Diencephalon (tissue), 1 donor: Measurements from ENCODE around the gene SYNRG. TPM values are rescaled to one million over a fixed set of nuclear protein-coding genes. Genes with fewer than 3 reads are reported as not detected.

Experiments
- small RNA-seq: library from RNA; depleted of rRNA; stranded (forward); fragments of <200 nt; gene quantifications from one replicate; pipeline ENCODE3, GENCODE V24; 2014
- total RNA-seq: library from RNA; depleted of rRNA; stranded (reverse); fragments of >200 nt; gene quantifications from one replicate; pipeline ENCODE4 v1.2.3, GENCODE V29; 2014

The SYNRG gene, protein sequence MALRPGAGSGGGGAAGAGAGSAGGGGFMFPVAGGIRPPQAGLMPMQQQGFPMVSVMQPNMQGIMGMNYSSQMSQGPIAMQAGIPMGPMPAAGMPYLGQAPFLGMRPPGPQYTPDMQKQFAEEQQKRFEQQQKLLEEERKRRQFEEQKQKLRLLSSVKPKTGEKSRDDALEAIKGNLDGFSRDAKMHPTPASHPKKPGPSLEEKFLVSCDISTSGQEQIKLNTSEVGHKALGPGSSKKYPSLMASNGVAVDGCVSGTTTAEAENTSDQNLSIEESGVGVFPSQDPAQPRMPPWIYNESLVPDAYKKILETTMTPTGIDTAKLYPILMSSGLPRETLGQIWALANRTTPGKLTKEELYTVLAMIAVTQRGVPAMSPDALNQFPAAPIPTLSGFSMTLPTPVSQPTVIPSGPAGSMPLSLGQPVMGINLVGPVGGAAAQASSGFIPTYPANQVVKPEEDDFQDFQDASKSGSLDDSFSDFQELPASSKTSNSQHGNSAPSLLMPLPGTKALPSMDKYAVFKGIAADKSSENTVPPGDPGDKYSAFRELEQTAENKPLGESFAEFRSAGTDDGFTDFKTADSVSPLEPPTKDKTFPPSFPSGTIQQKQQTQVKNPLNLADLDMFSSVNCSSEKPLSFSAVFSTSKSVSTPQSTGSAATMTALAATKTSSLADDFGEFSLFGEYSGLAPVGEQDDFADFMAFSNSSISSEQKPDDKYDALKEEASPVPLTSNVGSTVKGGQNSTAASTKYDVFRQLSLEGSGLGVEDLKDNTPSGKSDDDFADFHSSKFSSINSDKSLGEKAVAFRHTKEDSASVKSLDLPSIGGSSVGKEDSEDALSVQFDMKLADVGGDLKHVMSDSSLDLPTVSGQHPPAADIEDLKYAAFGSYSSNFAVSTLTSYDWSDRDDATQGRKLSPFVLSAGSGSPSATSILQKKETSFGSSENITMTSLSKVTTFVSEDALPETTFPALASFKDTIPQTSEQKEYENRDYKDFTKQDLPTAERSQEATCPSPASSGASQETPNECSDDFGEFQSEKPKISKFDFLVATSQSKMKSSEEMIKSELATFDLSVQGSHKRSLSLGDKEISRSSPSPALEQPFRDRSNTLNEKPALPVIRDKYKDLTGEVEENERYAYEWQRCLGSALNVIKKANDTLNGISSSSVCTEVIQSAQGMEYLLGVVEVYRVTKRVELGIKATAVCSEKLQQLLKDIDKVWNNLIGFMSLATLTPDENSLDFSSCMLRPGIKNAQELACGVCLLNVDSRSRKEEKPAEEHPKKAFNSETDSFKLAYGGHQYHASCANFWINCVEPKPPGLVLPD (N-terminal part only)
- total RNA-seq, result 47.7 TPM

DNA sequence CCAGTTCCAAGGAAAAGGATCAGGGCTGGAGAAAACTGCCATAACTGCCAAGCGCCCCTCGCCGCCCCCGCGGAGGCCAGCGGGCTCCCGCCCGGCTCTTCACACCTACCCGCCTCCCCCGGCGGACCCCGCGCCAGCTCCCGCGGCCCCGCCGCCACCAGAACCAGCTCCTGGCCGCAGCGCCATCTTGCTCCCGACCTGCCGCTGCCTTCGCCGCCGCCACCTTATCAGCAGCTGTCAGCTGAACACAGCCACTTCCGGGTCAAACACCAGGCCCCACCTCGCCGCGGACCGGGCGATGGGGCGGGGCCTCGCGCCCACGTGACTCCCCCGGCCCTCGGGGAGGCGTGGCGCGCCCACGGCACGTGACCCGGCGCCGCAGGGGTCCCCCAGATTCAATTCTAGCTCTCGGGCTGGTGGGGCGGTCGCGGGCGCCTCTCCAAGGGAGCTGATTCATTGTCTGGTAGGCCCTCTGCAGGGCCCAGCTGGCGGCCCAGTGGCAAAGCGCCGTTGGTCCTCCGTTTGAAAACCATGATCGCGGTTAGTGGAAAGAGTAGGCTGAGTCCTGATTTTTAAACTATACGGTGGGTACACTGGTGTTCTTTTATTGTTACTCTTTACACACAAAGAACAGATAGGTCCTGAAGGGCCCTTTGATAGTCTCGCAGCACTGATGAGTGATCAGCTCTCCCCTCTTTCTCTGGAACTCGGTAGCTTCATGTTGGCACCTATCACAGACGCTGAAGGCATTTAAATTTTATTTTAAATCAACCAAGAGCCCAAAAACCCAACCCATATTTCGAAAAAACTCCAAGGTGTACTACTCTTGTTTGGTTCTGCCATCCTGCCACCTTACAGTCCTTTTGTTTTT is at the start of gene SYNRG:
TSS of gene SYNRG (minus strand) at position 249 of the 871 bp plus-strand sequence. CDS start at position 186, 63 bp downstream.

DNA sequence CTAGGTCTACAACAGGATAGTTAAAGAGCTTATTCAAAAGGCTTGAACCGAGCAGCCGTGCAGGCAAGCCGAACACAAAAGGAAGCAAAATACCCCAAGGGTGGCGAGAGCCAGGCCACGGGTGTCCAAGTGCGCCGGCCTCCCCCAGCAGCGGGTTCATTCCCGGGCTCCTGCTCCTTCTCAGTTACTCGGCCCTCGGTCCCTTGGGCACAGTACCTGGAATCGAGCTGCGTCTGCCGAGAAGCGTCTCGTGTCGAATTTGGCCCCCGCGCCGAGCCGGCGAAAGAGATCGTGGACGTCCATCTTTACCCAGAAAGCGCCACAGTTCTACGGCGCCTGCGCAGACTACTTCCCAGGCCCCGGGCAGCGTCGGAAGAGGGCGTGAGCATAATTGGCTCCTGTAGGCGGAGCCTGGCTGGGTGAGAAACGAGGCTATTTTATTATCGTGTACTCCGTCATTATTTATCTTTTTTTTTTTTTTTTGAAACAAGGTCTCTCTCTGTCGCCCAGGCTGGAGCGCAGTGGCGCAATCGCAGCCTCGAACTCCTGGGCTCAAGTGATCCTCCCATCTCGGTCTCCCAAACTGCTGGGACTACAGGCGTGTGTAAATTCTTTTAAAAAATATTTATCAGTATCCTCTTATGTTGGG is 34.0 kb upstream of the SYNRG start, which contains the start of gene DDX52:
TSS of gene DDX52 (minus strand) at position 329 of the 649 bp plus-strand sequence. CDS start at position 303, 26 bp downstream.

DNA sequence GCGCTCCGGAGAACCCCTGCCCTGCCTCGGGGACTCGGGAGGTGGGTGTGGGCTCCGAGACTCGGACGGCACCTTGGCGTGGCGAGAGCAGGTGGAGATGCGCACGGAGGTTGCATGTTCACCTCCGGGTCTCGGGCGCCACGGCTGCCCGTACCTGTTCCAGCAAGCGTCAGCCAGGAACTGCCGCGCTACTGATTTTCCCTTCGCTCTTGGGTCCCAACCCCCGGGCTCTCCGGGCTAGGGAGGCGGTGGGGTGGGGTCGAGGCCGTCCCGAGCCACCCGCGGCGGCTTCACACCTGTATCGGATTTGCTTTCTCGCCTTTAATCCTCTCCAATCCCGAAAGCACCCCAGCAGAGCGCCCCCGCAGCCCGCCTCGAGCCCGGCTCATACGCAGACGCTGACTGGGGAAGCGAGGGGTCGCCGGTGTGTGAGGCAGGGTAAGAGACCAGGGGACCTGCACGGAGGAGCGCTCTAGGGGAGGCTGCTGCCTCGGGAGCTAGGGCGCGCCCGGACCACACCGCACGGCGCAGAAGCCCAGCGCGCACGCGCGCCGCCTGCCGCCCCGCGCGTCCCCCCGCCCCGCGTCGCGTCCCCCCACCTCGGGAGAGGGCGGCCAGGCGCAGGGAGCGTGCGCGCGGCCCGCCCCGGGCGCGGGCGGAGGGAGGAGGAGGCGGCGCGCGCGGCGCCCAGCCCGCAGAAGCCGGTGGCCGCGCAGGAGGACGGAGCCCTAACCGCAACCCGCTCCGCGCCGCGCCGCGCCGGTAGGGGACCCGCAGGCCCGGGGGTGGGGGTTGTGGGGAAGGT is 119.8 kb downstream of the SYNRG start, which contains the start of gene DUSP14:
TSS of gene DUSP14 (plus strand) at position 695 of the 805 bp plus-strand sequence. CDS start 22,382 bp downstream, outside the sequence.

Small RNAs within 50 kb of the gene (small RNA-seq; reads per million reads assigned to genes)
- not detected for gene MIR378J

Other genes starting within 250 kb of the SYNRG start
- gene C17orf78, start 233.4 kb downstream of the SYNRG start, total RNA-seq, result not detected
- gene ACACA, start 202.6 kb downstream of the SYNRG start, total RNA-seq, result 116 TPM
- 41.8 TPM for gene TADA2A, start 202.5 kb downstream of the SYNRG start, total RNA-seq
- gene DUSP14, start 119.5 kb downstream of the SYNRG start, total RNA-seq, result 16.1 TPM
- gene DDX52, start 34.0 kb upstream of the SYNRG start, total RNA-seq, result 33.7 TPM
- gene HNF1B, start 135.6 kb upstream of the SYNRG start, total RNA-seq, result not detected